Activated naive CD8-positive, alpha-beta T cell treated with anti-CD3 and anti-CD28 coated beads, Interleukin-2, amount 50 U/mL, for 16 hours (primary cell): ENCODE measurements around the gene HAPSTR1.

Experiments used
- DNase-seq: peaks from one replicate; pipeline ENCODE4 v3.0.0-alpha.2; 2020; ENCODE audit warnings: low read depth, low spot score

The HAPSTR1 gene

DNA sequence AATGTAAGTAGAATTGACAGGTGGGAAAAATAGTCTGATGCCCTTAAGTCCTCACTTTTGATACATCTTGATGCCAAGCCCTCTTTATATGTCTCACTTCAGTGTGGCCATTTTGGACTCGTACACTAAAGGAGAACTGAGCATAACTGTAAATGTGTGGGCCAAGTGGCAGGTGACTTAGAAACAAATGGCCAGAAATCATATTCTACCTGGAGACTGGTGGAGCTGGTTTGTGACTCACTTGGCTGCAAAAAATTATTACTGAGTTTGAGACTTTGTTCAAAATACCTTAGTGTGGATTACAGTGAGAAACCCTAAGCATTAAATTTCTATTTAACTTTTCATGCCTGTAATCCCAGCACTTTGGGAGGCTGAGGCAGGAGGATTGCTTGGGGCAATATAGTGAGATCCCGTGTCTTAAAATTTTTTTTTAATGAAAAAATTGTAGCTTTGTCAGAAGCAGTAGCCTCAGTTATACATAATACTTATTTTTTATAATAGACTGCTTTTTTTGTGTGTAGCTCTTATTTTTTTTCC is 5.0 kb downstream of the HAPSTR1 start:
- no peak for DNase-seq

DNA sequence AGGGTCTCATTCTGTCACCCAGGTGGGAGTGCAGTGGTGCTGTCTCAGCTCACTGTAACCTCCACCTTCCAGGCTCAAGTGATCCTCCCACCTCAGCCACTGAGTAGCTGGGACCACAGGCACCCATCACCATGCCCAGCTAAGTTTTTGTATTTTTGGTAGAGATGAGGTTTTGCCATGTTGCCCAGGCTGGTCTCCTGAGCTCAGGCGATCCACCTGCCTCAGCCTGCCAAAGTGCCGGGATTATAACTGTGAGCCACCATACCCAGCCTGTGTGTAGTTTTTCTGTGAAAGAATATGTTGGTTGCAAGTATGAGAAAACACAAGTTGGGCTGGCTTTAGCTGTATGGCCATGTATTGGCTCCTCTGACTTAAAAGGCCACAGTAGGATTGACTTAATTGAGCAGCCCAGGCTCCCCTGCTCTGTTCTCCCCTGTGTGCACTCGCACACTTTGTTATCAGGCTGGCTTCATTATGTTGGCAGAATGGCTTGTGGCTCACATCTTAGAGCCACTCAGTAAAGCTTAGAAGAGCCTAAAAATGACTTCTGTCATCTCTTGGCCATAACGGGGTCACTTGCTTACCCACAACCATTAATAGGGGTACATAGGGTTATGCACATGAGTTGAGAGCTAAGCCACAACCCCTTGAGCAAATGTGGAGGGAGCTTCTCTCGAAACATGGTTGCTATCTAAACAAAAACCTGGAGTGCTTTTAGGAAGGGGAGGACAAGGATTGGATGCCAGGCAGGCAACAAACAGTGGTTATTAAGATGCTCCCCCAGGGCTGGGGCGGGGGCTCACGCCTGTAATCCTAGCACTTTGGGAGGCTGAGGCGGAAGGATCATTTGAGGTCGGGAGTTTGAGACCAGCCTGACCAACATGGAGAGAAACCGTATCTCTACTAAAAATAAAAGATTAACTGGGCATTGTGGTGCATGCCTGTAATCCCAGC is 6.1 kb downstream of the HAPSTR1 start:
- no peak for DNase-seq

DNA sequence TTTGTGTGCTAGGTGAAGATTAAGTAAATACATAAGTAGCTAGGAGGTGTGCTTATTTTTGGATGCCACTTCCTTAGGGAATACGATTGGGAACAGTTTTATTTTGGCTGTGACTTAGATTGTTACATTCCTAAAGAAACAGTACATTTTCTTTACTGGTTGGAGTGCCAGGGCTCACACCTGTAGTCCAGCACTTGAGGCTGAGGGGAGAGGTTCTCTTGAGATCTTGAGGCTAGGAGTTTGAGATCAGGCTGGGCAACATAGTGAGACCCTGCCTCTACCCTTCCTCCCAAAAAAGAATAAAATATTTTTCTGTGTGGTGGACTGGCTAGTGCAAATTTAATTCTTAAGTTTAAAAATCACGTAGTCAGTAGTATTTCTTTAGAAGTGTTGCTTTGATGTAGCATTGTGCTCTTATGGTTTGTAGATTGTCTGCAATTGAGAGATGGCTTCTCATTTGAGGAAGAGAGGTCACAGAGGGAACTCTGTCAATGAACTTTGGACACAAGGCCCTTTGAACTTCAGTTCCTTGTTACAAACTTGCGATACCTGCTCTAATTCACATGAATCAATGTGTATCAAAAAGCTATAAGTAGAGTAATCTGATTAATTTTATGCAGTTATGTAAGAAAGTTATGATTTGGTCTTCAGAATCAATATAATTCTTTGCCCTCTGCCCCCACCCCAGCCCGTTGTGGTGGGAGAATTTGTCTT is 7.1 kb downstream of the HAPSTR1 start:
- no peak for DNase-seq

DNA sequence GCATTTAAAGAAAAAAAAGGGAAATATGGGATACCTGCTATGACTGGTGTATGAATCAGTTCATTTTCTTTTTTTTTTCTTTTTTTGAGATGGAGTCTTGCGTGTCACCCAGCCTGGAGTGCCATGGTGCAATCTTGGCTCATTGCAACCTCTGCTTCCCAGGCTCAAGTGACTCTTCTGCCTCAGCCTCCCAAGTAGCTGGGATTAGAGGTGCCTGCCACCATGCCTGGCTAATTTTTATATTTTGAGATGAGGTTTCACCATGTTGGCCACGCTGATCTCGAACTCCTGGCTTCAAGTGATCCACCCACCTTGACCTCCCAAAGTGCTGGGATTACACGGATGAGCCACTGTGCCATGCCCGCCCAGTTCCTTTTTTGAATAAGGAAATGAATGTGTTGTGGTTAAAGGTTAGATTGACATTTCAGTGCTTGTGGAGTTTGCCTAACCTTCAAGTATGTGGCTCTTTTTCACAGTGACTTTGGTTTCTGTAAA is 7.7 kb downstream of the HAPSTR1 start:
- no peak for DNase-seq

DNA sequence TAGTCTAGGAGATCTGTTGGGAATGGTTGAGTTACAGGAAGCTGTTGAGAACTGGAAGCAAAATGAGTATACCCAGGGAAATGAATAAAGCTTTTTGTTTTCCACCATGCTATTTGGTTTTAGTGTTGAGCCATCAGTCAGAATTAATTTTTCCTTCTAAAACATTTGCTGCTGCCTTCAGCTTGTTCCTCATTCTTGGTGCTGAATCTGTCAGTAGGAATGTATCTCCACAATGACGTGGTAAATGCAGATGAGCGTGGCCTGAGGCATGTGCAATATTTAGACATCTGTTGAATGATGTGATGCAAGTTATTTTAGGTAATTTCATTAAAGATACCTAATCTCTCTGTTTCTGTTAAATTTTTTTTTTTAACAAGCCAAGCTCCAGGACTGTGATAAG is 10.9 kb downstream of the HAPSTR1 start:
- no peak for DNase-seq

DNA sequence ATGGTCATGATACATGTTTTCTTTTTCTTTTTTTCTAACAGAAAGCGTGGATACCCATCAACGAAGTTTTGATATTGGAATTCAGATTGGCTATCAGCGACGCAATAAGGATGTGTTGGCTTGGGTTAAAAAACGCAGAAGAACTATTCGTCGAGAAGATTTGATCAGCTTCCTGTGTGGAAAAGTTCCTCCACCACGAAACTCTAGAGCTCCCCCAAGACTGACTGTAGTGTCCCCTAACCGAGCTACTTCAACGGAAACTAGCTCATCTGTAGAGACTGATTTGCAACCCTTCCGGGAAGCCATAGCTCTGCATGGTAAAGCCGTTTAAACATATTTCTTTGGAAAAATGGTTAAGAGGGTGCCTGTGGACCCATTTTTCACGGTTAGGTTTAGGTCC is 11.5 kb downstream of the HAPSTR1 start:
- no peak for DNase-seq

DNA sequence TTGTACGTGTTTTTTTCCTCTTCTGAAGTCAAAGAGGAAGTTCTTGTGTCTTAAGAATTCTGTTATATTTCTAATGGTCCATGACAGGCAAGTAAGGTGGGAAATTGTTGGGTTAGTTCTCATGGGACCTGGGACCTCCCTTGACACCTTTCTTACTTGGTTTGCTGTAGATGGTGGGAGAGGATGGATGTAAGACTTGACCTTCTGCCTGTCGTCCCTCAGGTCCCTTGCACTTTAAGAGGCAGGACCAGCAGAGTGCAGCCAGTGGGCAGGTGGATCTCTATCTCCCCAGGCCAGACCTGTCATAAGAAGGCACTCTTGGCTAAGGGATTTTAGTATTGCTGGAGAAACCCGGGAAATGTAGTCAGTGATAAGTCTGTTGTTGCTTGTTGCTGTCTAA is 12.1 kb downstream of the HAPSTR1 start:
- no peak for DNase-seq

DNA sequence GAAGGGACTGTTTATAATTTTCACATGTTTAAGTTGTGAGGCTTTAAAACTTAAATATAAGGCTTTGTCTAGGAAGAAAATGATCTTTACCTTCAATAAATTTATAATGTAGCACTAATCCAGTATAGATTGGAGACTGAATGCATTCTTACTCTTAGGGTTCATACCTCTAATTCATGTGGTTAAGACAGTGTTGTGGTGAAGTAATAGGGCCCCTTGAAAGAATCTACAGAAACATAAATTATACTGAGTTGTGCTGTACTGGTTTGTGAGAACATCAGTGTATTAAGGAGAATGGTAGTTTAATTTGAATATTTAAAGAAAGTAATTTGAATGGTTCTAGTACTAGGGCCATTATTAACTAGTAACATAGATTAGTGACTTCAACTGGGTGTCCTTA is 13.7 kb downstream of the HAPSTR1 start:
- DNase-seq: no peak

DNA sequence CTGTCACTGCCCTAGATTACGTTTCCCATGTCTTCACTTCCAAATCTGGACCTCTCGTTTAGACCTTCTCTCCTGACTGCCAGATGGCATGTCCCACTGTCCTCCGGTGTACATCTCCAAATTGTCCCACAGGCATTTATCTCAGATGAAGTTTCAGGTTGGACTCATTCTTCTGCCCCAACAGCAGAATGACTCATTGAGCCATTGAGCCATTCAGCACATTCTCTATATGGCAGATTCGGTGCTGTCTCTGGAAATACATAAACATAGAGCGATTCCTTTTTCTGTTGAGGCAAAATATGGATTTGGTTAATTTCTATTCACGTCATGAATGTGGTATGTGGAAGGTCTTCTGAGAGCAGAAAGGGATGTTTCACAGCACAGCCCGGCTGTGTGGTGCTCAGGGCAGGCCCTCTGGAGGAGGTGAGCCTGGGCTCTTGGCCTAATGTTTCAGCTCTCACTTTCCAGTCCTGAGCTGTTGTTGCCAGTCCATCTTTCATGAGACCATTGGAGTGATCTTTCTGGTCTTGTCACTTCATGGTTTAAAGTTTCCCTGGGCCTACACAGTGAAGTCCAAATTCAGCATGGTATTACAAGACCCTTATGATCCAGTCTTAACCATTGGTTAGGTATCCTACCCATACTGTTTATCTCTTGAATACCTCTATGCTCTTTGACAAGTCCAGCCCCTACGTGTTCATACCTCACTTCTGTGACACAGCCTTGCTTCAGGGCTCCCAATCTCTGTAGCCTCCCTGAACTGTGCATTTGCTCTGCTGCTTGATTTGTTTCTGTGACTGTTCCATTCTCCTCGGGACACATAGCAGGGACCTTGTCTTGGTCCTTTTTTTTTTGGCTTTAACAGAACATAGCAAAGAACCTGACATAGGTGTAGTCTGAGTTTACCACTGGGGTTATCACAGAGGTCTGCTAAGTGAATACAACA is 15.9 kb downstream of the HAPSTR1 start:
- DNase-seq: no peak

DNA sequence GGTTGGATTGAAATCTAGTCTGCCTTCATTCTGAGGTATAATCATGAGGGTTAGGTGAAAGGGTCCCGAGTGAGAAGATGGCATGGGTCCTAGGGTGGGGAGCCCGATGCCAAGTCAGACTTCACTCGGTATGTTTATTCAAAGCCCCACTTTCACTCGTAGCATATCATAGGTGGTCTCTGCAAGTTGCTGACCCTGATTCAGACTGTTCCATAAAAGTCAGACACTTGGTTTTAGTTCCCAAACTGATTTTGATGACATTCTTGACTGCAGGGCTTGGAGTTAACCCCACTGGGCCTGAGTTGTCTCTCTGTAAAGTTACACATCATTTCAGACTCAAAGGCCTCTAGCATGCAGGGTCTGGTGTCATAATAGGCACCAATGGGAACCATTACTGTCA is 17.8 kb downstream of the HAPSTR1 start:
- DNase-seq: no peak

DNA sequence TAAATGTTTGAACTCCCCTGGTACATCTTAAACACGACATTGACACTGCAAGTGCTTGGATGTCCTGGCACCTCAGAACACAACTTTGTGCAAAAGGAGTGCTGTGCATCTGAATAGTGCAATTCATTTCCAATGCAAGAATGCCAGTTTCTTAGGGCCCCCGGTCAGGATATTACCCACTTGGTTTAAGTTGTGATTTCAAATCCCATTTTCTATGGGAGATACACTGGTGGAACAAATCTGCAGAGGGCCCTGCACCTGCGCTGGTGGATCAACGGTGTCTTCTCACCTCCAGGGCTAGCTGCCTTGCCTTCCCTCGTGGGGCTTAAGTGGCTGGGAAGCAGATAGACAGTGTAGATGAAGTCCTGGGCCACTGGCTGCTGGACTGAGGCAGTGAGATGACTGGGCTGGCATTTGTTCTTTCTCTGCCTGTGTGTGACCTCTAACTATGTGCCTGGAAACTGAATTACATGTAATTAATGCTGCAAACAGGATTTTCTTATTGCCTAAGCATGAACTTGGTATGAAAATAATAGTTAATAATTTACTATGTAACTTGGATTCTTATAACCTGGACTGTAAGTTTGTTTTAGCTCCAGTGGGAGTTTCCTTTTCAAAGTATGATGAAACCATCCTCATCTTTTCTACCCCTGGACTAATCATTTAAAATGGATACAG is 20.9 kb downstream of the HAPSTR1 start:
- no peak for DNase-seq

DNA sequence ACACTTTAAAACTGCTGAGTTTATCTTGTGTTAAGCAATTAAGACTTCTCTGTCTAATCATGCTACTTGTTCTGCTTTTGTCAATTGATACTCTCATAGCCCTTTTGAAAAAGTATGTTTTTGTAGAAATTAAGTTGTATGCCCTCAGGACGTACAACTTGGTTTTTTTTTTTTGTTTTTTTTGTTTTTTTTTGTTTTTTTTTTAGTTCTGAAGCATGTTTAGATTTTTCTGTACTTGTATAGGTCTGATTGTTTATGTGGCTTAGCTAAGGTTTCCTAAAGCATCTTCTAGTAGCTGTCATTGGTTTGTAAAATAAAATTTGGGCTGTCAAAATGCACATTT is 21.4 kb downstream of the HAPSTR1 start:
- DNase-seq: no peak

DNA sequence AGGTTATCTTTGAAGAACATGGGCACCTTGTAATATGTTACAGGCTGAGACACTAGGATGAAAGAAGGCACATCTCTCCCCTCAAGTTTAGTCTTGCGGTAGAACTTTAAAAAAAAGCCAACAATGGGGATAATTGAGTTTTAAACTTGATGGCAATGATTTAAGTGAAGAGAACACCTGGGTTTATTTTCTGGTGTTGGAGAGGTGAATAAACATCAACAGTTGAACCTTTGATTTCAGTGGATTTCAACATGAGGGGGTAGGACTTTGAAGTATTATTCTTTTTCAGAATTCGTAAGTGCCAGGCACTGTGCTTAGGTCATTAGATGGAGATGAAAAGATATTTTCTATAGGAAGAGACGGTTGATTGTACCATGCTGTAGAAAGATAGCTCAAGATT is 22.3 kb downstream of the HAPSTR1 start:
- no peak for DNase-seq

DNA sequence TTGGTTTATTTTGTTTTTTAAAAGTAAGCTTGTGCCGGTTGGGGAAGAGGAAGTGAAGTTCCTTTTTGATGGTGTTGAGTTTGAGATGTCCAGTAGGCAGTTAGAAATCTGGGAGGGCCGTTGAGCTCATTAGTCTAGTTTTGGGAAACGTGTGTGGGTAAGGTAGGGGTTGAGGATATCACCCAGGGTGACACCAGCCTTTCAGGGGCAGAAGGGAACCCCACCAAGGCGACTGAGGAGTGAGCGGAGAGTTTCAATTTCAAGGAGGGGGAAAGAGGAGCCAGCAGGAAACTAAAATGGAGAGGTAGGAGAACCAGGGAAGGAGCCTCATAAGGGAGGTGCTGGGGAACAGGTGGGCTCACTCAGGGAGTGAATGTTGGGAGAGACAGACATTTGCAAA is 22.7 kb downstream of the HAPSTR1 start:
- DNase-seq: no peak

DNA sequence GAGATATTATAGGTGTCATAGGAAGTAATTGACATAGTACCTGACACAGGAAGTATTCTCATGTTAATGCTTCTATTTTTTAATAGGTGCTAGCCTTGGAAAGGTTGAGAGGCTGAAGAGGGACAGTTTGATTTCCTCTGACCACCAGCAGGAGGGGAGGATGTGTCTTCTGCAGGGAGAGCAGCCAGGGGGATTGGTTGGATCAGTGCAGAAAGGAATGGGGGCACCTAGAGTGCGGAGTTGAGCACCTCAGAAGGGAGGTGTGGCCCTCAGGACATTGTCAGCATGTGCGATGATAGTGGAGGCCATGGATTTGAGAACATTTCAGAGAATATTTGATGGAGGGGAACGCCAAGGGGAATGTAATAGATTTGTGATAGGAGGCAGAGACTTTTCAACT is 23.4 kb downstream of the HAPSTR1 start:
- DNase-seq: no peak

DNA sequence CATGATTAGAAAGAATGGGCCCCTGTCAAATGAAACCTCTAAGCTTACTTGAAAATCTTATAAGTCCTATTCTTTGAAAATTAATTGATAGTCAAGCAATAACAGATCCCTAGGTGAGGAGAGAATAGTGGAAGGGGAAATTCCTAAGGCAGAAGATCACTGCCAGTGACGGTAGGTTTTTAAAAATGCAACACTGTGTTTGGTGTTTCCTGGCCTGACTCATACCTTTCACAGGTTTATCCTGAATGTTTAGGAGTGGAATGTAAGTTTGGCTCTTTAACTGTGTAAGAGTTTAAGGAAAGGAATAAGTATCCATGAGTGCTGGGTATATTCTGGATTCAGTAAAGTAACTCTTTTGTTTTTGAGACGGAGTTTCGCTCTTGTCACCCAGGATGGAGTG is 23.8 kb downstream of the HAPSTR1 start:
- no peak for DNase-seq

DNA sequence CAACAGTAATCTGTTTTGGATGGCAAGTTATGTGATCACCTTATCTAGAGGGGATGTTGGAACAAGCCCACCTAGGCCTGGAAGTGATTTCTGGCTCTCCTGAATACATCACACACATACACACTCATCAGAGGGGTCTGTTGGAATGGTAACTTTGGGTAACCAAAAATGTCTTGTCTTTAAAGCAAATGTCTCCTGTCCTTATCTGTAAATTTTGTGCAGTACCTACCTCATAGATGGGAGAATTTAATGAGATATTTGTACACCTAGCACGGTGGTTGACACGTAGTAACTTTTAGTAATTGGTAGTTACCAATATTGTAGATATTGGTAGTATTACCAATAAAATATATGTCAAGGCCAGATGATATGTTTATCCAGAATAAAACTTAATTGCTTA is 24.7 kb downstream of the HAPSTR1 start:
- no peak for DNase-seq

DNA sequence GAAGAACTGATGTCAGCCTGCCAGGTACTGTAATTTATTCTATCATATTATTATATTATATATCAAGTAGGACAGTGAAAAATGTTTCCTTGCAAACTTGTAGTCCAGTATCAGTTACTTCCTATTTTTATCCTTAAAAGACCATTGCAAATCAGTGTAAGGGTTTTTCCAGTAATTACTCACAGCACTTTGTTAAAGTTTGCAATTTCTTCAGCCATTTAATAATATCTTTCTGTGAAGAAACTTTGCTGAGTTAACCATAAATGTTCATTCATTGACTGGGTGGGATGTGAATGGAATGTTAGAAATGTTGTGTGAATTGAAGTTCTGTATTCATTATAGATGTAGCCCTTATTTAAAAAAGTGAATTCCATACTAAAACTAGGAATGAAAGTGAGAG is 26.7 kb downstream of the HAPSTR1 start:
- DNase-seq: no peak

DNA sequence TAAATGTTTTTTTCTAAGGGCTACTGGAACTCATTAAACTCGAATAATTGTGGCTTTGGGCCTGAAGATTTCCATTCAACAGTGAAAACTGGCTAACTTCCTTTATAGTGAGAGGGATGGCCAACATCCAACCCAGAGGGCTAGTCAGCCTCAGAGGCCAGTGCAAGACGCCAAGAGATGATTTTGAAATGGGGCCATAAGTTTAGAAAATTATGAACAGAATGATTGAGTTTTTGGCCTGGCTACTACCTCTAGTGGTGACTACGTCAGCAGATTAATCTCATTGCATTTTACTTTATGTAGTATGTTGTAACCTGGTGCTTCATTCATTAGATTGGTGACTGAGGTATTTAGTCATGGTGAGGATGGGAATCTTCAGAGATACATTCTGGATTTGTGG is 28.4 kb downstream of the HAPSTR1 start:
- DNase-seq: no peak

DNA sequence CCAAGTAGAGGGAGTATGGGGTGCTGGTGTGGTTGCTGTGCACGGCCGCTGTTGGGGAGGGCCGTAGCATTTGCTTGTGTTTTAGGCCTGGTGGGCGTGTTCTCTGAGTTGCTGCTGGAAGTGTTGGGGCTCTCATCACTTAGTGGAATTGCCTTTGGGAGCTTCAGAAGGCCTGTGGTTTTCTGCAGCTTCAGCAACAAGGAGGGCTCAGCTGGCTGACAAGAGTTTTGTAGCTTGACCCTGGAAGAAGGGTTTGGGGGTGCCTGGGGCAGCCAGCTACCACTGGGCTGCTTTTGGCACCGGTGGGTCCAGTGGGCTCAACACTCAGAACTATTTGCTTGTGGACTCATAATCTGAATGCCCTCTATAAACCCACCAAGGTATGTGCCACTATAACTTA is 30.9 kb downstream of the HAPSTR1 start:
- DNase-seq: no peak

DNA sequence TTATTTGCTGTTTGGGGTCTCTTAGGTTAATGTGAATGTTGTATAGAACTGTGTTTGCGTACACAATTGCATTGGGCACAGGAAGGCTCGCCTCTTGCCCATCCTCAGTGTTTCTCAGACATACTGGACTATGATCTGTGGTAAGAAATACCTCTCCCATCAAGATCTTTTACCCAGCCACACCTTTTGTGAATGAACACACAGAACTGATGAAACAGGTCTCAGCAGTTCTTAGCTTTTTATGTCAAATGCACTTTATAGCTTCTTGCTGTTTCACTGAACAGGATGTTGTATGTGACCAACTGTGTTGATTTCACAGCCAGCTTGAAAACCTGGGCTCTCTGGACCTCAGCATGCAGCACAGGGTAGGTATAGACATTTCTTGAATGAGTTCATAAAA is 31.5 kb downstream of the HAPSTR1 start:
- DNase-seq: no peak
